ENCODE results near the gene PPT2.
"Not testable (repeated sequence)": the region's sequence is repeated elsewhere in the genome, so short reads cannot be mapped to it uniquely, and the experiment has no call there.

PPT2 gene

GRCh38 chr6:32131439-32131948 is 22.4 kb upstream of the PPT2 start:
- DNase-seq (ENCODE audit: low read depth in 1 of 2, low spot score in 1 of 2), result no peak
- in situ Hi-C loops (cut with HindIII; ENCODE audit: low pct_unique_long_range_greater_than_20kb, low sequenced_read_pairs), result no loop called here
- no peak for TF ChIP-seq JUND (IDR thresholded peaks at IDR 0.05; ENCODE audit: low read depth)

DNA sequence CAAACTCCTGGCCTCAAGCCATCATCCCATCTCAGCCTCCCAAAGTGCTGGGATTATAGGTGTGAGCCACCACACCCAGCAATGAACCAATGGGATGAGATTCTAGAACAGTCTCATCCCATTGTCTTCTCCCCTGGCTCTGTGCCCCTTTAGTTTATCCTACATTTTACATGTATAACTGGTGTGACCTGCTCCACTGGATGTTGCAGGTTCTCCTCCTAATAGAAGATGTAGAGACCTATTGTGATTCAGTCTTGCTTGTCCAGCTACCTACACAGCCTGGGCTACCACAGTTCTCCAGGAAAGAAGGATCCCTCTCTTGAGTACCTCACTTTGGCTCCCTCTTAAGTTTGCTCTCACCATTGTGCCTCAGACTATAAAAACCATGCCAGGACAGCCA is 21.8 kb upstream of the PPT2 start:
- in situ Hi-C loops (cut with HindIII; ENCODE audit: low pct_unique_long_range_greater_than_20kb, low sequenced_read_pairs), result no loop called here
- DNase-seq (ENCODE audit: low read depth in 1 of 2, low spot score in 1 of 2), result peak in 1 of 2 experiments; percentile 86
- TF ChIP-seq JUND (IDR thresholded peaks at IDR 0.05; ENCODE audit: low read depth), result no peak

DNA sequence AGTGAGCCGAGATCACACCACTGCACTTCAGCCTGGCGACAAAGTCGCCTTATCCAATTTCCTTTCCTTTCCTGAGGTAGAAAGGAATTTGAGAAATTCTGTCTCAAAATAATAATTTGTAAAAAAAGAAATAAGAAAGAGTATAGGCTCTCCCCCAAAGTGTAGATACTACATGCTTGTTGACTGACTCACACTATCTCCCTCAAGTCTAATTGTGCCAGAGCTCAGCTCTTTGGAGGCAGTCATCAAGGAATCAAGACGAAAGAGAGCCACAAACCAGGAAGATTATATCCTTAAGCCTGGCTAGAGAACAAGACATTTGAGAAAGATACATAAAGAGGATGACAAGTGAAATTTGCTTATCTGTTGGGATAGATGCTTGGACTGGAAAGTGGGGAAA is 20.2 kb upstream of the PPT2 start:
- in situ Hi-C loops (cut with HindIII; ENCODE audit: low pct_unique_long_range_greater_than_20kb, low sequenced_read_pairs), result no loop called here
- DNase-seq (ENCODE audit: low read depth in 1 of 2, low spot score in 1 of 2), result no peak
- no peak for TF ChIP-seq JUND (IDR thresholded peaks at IDR 0.05; ENCODE audit: low read depth)

DNA sequence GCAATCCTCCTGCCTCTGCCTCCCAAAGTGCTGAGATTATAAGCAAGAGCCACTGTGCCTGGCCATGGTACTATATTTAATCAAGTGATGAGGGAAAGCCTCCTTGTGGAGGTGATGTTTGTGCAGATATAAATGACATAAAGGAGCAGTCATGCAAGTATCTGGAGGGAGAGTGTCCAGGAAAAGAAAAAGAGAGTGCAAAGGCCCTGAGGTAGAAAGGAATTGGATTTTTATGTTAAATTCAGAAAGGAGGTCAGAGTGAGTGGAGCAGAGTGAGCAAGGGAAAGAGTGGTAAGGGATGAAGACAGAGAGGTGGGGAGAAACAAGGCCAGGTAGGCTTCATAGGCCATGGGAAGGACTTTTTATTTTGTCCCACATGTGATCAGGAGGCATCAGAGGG is 16.5 kb upstream of the PPT2 start:
- DNase-seq (ENCODE audit: low read depth in 1 of 2, low spot score in 1 of 2), result no peak
- no peak for TF ChIP-seq JUND (IDR thresholded peaks at IDR 0.05; ENCODE audit: low read depth)
- in situ Hi-C loops (cut with HindIII; ENCODE audit: low pct_unique_long_range_greater_than_20kb, low sequenced_read_pairs), result no loop called here

DNA sequence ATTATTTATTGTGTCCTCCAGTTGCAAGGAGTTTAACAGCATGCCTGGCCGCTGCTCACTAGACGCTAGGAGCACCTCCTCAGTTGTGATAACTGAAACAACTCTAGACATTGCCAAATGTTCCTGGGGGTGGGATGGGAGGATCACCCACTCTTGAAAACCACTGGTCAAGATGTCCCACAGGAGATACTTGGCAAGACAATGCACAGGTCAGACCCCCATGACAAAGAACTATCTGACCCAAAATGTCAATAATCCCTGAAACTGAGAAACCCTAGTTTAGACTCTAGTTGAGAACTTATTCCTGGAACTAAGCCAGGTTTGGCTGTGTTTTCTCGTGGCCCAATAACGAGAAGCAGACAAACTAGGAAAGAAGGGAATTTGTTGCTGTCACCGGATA is 14.4 kb upstream of the PPT2 start:
- in situ Hi-C loops (cut with HindIII; ENCODE audit: low pct_unique_long_range_greater_than_20kb, low sequenced_read_pairs), result no loop called here
- no peak for DNase-seq (ENCODE audit: low read depth in 1 of 2, low spot score in 1 of 2)
- no peak for TF ChIP-seq JUND (IDR thresholded peaks at IDR 0.05; ENCODE audit: low read depth)

- no peak for DNase-seq (ENCODE audit: low read depth in 1 of 2, low spot score in 1 of 2)
- no peak for TF ChIP-seq JUND (IDR thresholded peaks at IDR 0.05; ENCODE audit: low read depth)
- in situ Hi-C loops (cut with HindIII; ENCODE audit: low pct_unique_long_range_greater_than_20kb, low sequenced_read_pairs), result no loop called here
These were observed 13.4 kb upstream of the PPT2 start for GRCh38 chr6:32140420-32141046.

GRCh38 chr6:32144238-32144637 is 9.7 kb upstream of the PPT2 start:
- in situ Hi-C loops (cut with HindIII; ENCODE audit: low pct_unique_long_range_greater_than_20kb, low sequenced_read_pairs); DNase-seq (ENCODE audit: low read depth in 1 of 2, low spot score in 1 of 2): not testable (repeated sequence)

GRCh38 chr6:32146287-32146686 is 7.7 kb upstream of the PPT2 start:
- DNase-seq (ENCODE audit: low read depth in 1 of 2, low spot score in 1 of 2), result no peak
- in situ Hi-C loops (cut with HindIII; ENCODE audit: low pct_unique_long_range_greater_than_20kb, low sequenced_read_pairs), result no loop called here
- TF ChIP-seq JUND (IDR thresholded peaks at IDR 0.05; ENCODE audit: low read depth), result no peak

DNA sequence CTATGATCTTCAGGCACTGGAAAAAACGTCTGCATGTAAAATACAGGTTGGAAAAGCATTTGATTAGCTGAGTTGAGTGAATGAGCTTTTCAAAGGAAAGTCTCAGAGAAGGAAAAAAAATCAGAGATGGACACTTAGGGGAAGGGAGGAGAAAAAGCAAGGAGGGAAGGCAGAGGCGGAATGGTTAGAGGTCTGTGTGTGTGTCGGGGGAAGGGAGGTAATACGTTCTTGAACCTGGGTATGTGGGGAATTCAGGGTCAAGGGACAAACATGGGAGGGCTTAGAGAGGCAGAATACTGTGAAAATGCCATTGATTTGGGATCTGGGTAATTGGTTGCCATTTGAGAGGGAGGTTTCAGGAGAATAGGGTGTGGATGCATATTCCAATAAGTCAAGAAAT is 7.3 kb upstream of the PPT2 start:
- TF ChIP-seq JUND (IDR thresholded peaks at IDR 0.05; ENCODE audit: low read depth), result no peak
- in situ Hi-C loops (cut with HindIII; ENCODE audit: low pct_unique_long_range_greater_than_20kb, low sequenced_read_pairs), result no loop called here

GRCh38 chr6:32147401-32148132 is 6.4 kb upstream of the PPT2 start:
- TF ChIP-seq JUND (IDR thresholded peaks at IDR 0.05; ENCODE audit: low read depth), result no peak
- in situ Hi-C loops (cut with HindIII; ENCODE audit: low pct_unique_long_range_greater_than_20kb, low sequenced_read_pairs), result no loop called here
- no peak for DNase-seq (ENCODE audit: low read depth in 1 of 2, low spot score in 1 of 2)

More for the DNA sequence above, 7.3 kb upstream of the PPT2 start:
- no peak for DNase-seq (ENCODE audit: low read depth in 1 of 2, low spot score in 1 of 2)

DNA sequence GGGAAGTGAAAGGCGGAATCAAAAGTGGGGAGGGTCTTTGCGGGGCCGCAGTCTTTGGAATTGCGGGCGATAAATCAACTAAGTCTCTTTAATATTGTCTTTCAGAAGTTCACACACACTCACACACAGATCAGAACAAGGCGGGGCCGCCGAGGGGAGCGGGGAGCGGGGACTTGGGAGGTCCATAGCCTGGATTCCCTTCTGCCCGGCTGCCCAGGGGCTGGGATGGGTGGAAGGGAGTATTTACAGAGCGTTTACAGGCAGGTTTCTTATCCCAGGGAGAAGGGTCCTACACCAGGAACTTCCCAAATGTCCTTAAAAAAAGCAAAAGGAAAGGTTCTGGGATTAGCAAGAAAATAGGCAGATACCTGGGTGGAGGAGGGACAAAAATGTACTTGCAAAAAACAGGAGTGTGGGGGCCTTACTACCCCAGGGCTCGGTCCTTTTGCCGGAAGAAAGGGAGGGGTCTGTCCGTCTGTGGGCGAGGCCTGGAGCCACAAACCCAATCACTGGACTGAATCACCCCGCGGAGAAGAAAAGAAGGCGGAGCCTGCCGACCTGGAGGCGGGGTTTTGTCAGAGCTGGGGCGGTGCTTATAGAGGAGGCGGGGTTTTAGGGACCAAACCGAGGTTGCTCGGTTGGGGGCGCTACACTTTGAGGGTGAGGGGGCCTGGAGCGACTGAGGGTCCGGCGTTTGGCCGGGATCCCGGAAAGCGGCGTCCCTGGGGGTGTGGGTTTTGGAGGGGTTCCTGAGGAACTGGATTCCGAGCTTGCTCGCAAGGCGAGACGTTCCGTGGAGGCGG is 5.5 kb upstream of the PPT2 start:
- no peak for DNase-seq (ENCODE audit: low read depth in 1 of 2, low spot score in 1 of 2)
- no peak for TF ChIP-seq JUND (IDR thresholded peaks at IDR 0.05; ENCODE audit: low read depth)
- in situ Hi-C loops (cut with HindIII; ENCODE audit: low pct_unique_long_range_greater_than_20kb, low sequenced_read_pairs), result no loop called here

DNA sequence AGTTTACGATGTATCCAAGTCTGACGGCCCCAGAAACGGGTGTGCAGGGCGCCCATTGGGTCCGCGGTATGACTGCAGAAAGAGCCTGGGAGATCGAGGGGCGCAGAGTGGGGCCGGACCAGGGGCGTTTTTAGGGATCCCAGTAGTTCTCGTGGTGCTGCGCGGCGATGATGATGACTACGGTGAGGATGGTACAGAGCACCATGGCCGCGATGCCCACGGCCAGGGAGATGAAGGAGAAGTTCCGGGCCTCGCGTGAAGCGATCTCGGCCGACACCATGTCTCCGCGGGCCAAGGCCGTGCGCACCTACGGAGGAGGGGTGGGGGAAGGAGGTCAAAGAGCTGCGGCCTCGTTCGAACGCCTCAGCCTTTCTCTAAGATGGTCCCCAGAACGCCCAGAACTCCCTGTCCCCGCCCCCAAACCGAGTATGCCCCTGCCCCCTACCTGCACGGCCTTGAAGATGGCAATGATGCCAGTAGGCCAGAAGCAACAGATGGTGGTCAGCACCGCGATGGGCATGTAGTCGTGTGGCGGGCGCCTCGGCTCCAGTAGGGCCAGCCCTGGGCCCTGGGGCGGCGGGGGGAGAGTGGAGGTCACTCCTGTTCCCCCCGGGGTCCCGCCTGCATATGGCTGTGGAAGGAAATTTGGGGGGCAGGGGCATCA is 4.7 kb upstream of the PPT2 start:
- in situ Hi-C loops (cut with HindIII; ENCODE audit: low pct_unique_long_range_greater_than_20kb, low sequenced_read_pairs), result no loop called here
- no peak for DNase-seq (ENCODE audit: low read depth in 1 of 2, low spot score in 1 of 2)
- no peak for TF ChIP-seq JUND (IDR thresholded peaks at IDR 0.05; ENCODE audit: low read depth)
